Naive thymus-derived CD4-positive, alpha-beta T cell (primary cell): Measurements from ENCODE around the gene PALLD. TPM values are rescaled to one million over a fixed set of nuclear protein-coding genes. Genes with fewer than 3 reads are reported as not detected.

Experiments
- ATAC-seq: fragments of 150-1000 bp; cut with Tn5 transposase; 2 replicates; pipeline ENCODE4 v1.10.0; 2021; ENCODE audit warnings: mild to moderate bottlenecking, moderate library complexity
- CTCF ChIA-PET: fragments of 350-600 bp; sonication (Branson Sonifier 250); formaldehyde crosslinking; loops from one replicate; lab custom pipeline; 2021; ENCODE audit warnings: antibody characterized with exemption; lab: Charles Lee
- POLR2A ChIA-PET: fragments of 350-600 bp; sonication (Branson Sonifier 250); formaldehyde crosslinking; loops from one replicate; lab custom pipeline; 2021; ENCODE audit warnings: antibody characterized with exemption, inconsistent platforms; lab: Charles Lee
- DNase-seq, 9 donors: peaks; one replicate each; pipeline versions ENCODE4 v3.0.0 to v3.0.0-alpha.2; 2020 to 2022; ENCODE audit warnings: mixed read lengths in 1 of 9
- H3K27ac ChIP-seq: one replicate; pipeline ENCODE4 v1.7.0; 2013; ENCODE audit warnings: mild to moderate bottlenecking, low read depth, low read length, moderate library complexity
- H3K27me3 ChIP-seq, 2 donors: one replicate each; pipeline ENCODE4 v1.7.0; 2013; ENCODE audit warnings: low read length in 2 of 2, mild to moderate bottlenecking in 2 of 2, moderate library complexity in 2 of 2; ENCODE audit not compliant: control insufficient read depth in 2 of 2, insufficient read depth in 2 of 2
- H3K36me3 ChIP-seq, 3 experiments: 1 replicate in 2 of 3; 2 replicates in 1 of 3; pipeline ENCODE4 v1.7.0; 2013; ENCODE audit warnings: low read length in 3 of 3, mild to moderate bottlenecking in 3 of 3, moderate library complexity in 1 of 3; ENCODE audit not compliant: insufficient read depth in 3 of 3, control insufficient read depth in 2 of 3
- H3K4me1 ChIP-seq, 2 donors: one replicate each; pipeline ENCODE4 v1.7.0; 2013; ENCODE audit warnings: low read length in 2 of 2, mild to moderate bottlenecking in 2 of 2, moderate library complexity in 1 of 2; ENCODE audit not compliant: control insufficient read depth in 2 of 2, insufficient read depth in 2 of 2
- H3K4me3 ChIP-seq: 2 replicates; pipeline ENCODE4 v1.7.0; 2013; ENCODE audit warnings: mild to moderate bottlenecking, low read length
- H3K9me3 ChIP-seq, 3 experiments: 1 replicate in 2 of 3; 2 replicates in 1 of 3; pipeline ENCODE4 v1.7.0; 2013; ENCODE audit warnings: low read length in 3 of 3; ENCODE audit not compliant: control insufficient read depth in 2 of 3
- H3K27ac Mint-ChIP-seq, 9 donors: one replicate each; pipeline ENCODE4 v1.8.0; 2020 to 2022; ENCODE audit warnings: mixed read lengths in 9 of 9, mild to moderate bottlenecking in 8 of 9, moderate library complexity in 5 of 9, inconsistent platforms in 2 of 9
- H3K27me3 Mint-ChIP-seq, 5 donors: one replicate each; pipeline ENCODE4 v1.8.0; 2021 to 2022; ENCODE audit warnings: mixed read lengths in 5 of 5, mild to moderate bottlenecking in 1 of 5
- H3K36me3 Mint-ChIP-seq, 5 donors: one replicate each; pipeline ENCODE4 v1.8.0; 2020 to 2022; ENCODE audit warnings: mixed read lengths in 5 of 5, mild to moderate bottlenecking in 3 of 5, inconsistent platforms in 1 of 5
- H3K4me1 Mint-ChIP-seq, 7 donors: one replicate each; pipeline ENCODE4 v1.8.0; 2020 to 2022; ENCODE audit warnings: mixed read lengths in 7 of 7, mild to moderate bottlenecking in 3 of 7, inconsistent platforms in 1 of 7
- H3K4me3 Mint-ChIP-seq, 10 donors: one replicate each; pipeline ENCODE4 v1.8.0; 2020 to 2022; ENCODE audit warnings: mild to moderate bottlenecking in 10 of 10, mixed read lengths in 10 of 10, moderate library complexity in 6 of 10, inconsistent platforms in 2 of 10
- H3K9me3 Mint-ChIP-seq, 11 donors: one replicate each; pipeline ENCODE4 v1.8.0; 2020 to 2022; ENCODE audit warnings: mixed read lengths in 11 of 11, mild to moderate bottlenecking in 4 of 11, inconsistent platforms in 1 of 11, moderate library complexity in 1 of 11
- intact Hi-C, 2 donors: fragments of 100-400 bp; cut with micrococcal nuclease; formaldehyde crosslinking; loops; one replicate each; pipeline ENCODE4 v1.15.1; 2023
- polyA plus RNA-seq, 2 donors: library from polyadenylated mRNA; unstranded; fragments of 300-500 nt; fragmentation: Illumina TruSeq; gene quantifications; one replicate each; pipeline ENCODE4 v1.2.3, GENCODE V29; 2021
- total RNA-seq, 6 experiments: library from RNA in 5 of 6; stranded (reverse) in 5 of 6; gene quantifications; 1 replicate in 5 of 6; 2 replicates in 1 of 6; pipeline ENCODE4 v1.2.3 and lab custom pipeline; 2021 to 2026

PALLD gene
- total and polyA plus RNA-seq, 7 experiments from 2014 or later, result 0.51 to 11.9 (median 0.76) TPM

- H3K4me1 ChIP-seq, result no peaks in the 10 kb centered on the region
- H3K27ac Mint-ChIP-seq, result no peak overlapping the region
- peaks cover 64 to 79% (median 73%) of the 10 kb centered on the region in 5 donors for H3K27me3 Mint-ChIP-seq
- H3K36me3 Mint-ChIP-seq, result no peaks in the 10 kb centered on the region
- ATAC-seq (peak; percentile 42), DNase-seq (no peak)
- no peak overlapping the region for H3K4me3 ChIP-seq
- peaks cover 0 to 24% (median 10%) of the 10 kb centered on the region in 7 donors for H3K4me1 Mint-ChIP-seq
- peaks cover 0 to 3% of the 10 kb centered on the region in 2 donors for H3K27me3 ChIP-seq
- CTCF ChIA-PET, result no interaction called here
- no peak overlapping the region for H3K27ac ChIP-seq
- POLR2A ChIA-PET, result no interaction called here
- H3K9me3 ChIP-seq, result no peaks in the 10 kb centered on the region
- intact Hi-C loops, result no loop called here
- no peaks in the 10 kb centered on the region for H3K36me3 ChIP-seq
- peak overlapping the region in 8 of 10 donors; percentile 29 to 61 (median 53) for H3K4me3 Mint-ChIP-seq
- H3K9me3 Mint-ChIP-seq, result peaks cover 0 to 2% (median 0%) of the 10 kb centered on the region in 11 donors
Observed at GRCh38 chr4:168631241-168632162, 134.7 kb downstream of the PALLD start.

GRCh38 chr4:168632301-168632725 is 135.5 kb downstream of the PALLD start:
- H3K4me1 Mint-ChIP-seq, result peaks cover 0 to 24% (median 10%) of the 10 kb centered on the region in 7 donors
- ChIA-PET POLR2A (no interaction called here), CTCF (no interaction called here)
- H3K27me3 Mint-ChIP-seq, result peaks cover 67 to 81% (median 75%) of the 10 kb centered on the region in 5 donors
- peaks cover 0 to 2% (median 0%) of the 10 kb centered on the region in 11 donors for H3K9me3 Mint-ChIP-seq
- peaks cover 0 to 3% of the 10 kb centered on the region in 2 donors for H3K27me3 ChIP-seq
- ATAC-seq (no peak), DNase-seq (no peak)
- H3K27ac Mint-ChIP-seq, result no peak overlapping the region
- peak overlapping the region in 6 of 10 donors; percentile 29 to 61 (median 52) for H3K4me3 Mint-ChIP-seq
- no peaks in the 10 kb centered on the region for H3K4me1 ChIP-seq
- intact Hi-C loops, result no loop called here
- H3K36me3 Mint-ChIP-seq, result no peaks in the 10 kb centered on the region
- no peaks in the 10 kb centered on the region for H3K9me3 ChIP-seq
- H3K36me3 ChIP-seq, result no peaks in the 10 kb centered on the region
- H3K27ac ChIP-seq, result no peak overlapping the region
- H3K4me3 ChIP-seq, result no peak overlapping the region

GRCh38 chr4:168633064-168633463 is 136.2 kb downstream of the PALLD start:
- peaks cover 0 to 24% (median 10%) of the 10 kb centered on the region in 7 donors for H3K4me1 Mint-ChIP-seq
- CTCF ChIA-PET, result no interaction called here

GRCh38 chr4:168633496-168633895 is 136.6 kb downstream of the PALLD start:
- H3K27ac Mint-ChIP-seq, result no peak overlapping the region
- H3K27ac ChIP-seq, result no peak overlapping the region
- CTCF ChIA-PET, result no interaction called here

More at GRCh38 chr4:168633064-168633463, 136.2 kb downstream of the PALLD start:
- no peak for ATAC-seq
- H3K4me3 ChIP-seq, result no peak overlapping the region
- Mint-ChIP-seq H3K36me3 (no peaks in the 10 kb centered on the region), H3K27ac (no peak overlapping the region), H3K4me3 (no peak overlapping the region), H3K9me3 (peaks cover 0 to 2% (median 0%) of the 10 kb centered on the region in 11 donors), H3K27me3 (peaks cover 66 to 81% (median 75%) of the 10 kb centered on the region in 5 donors)
- H3K27me3 ChIP-seq, result peaks cover 0 to 3% of the 10 kb centered on the region in 2 donors
- H3K9me3 ChIP-seq, result no peaks in the 10 kb centered on the region
- no peaks in the 10 kb centered on the region for H3K4me1 ChIP-seq
- H3K27ac ChIP-seq, result no peak overlapping the region
- no peaks in the 10 kb centered on the region for H3K36me3 ChIP-seq
- intact Hi-C loops, result no loop called here
- POLR2A ChIA-PET, result no interaction called here
- no peak for DNase-seq

DNA sequence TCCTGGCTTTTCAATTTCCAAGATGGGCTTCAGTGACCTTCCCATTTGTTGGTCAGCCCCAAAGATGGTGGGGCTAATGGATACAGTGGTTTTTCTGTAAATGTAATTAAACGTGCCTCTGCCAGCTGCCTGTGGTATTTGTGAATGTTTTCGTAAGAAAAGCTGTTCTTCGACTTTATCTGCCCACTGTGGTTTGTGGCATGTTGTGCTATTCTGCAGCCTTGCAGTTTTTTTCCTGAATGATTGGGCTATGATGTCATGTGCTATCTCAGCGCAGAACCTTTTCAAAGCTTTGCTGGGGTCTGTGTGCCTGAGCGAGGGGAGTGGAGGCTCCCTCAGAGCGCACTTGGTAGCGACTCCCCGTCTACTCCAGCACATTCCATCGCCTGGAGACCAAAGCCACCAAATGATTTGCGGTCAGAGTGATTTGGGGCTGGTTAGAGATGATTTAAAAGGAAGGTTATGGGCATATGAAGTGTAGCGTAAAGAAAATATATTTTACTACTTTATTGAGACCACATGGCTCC is 137.5 kb downstream of the PALLD start:
- no peak overlapping the region for H3K4me3 ChIP-seq

More at GRCh38 chr4:168633496-168633895, 136.6 kb downstream of the PALLD start:
- no peak for ATAC-seq
- Histone ChIP-seq H3K4me3 (no peak overlapping the region), H3K9me3 (no peaks in the 10 kb centered on the region), H3K36me3 (no peaks in the 10 kb centered on the region), H3K27me3 (peaks cover 0 to 3% of the 10 kb centered on the region in 2 donors), H3K4me1 (no peaks in the 10 kb centered on the region)
- peaks cover 0 to 24% (median 10%) of the 10 kb centered on the region in 7 donors for H3K4me1 Mint-ChIP-seq
- POLR2A ChIA-PET, result no interaction called here
- peaks cover 62 to 78% (median 72%) of the 10 kb centered on the region in 5 donors for H3K27me3 Mint-ChIP-seq
- H3K4me3 Mint-ChIP-seq, result no peak overlapping the region
- H3K36me3 Mint-ChIP-seq, result no peaks in the 10 kb centered on the region
- intact Hi-C loops, result no loop called here
- DNase-seq, result no peak
- peaks cover 0 to 2% (median 0%) of the 10 kb centered on the region in 11 donors for H3K9me3 Mint-ChIP-seq

DNA sequence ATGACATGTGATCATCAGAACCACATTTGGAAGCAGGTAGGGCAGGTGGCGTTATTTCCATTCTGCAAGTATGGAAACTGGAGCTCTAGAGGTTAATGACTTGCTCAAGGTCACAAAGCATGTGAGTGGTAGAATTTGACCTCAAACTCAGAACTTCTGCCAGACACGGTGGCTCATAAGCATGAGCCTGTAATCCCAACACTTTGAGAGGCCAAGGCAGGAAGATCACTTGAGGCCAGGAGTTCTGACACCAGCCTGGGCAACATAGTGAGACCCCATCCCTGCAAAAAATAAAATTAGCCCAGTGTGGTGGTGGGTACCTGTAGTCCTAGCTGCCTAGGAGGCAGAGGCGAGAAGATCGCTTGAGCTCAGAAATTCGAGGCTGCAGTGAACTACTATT is 139.2 kb downstream of the PALLD start:
- peaks cover 40 to 57% (median 50%) of the 10 kb centered on the region in 5 donors for H3K27me3 Mint-ChIP-seq
- ChIA-PET POLR2A (no interaction called here), CTCF (no interaction called here)
- no peak overlapping the region for H3K4me3 ChIP-seq
- DNase-seq (no peak), ATAC-seq (no peak)
- H3K9me3 ChIP-seq, result no peaks in the 10 kb centered on the region
- H3K27ac ChIP-seq, result no peak overlapping the region
- peaks cover 0 to 3% of the 10 kb centered on the region in 2 donors for H3K27me3 ChIP-seq
- H3K4me3 Mint-ChIP-seq, result no peak overlapping the region
- intact Hi-C loops, result no loop called here
- peaks cover 0 to 7% (median 0%) of the 10 kb centered on the region in 11 donors for H3K9me3 Mint-ChIP-seq
- H3K27ac Mint-ChIP-seq, result no peak overlapping the region
- peaks cover 0 to 7% (median 0%) of the 10 kb centered on the region in 5 donors for H3K36me3 Mint-ChIP-seq
- peaks cover 0 to 16% (median 9%) of the 10 kb centered on the region in 7 donors for H3K4me1 Mint-ChIP-seq
- no peaks in the 10 kb centered on the region for H3K4me1 ChIP-seq
- no peaks in the 10 kb centered on the region for H3K36me3 ChIP-seq

More for the DNA sequence above, 137.5 kb downstream of the PALLD start:
- Mint-ChIP-seq H3K27me3 (peaks cover 54 to 73% (median 64%) of the 10 kb centered on the region in 5 donors), H3K4me1 (peaks cover 0 to 24% (median 10%) of the 10 kb centered on the region in 7 donors), H3K36me3 (no peaks in the 10 kb centered on the region), H3K9me3 (peaks cover 0 to 4% (median 0%) of the 10 kb centered on the region in 11 donors), H3K4me3 (no peak overlapping the region), H3K27ac (no peak overlapping the region)
- Histone ChIP-seq H3K27me3 (peaks cover 0 to 3% of the 10 kb centered on the region in 2 donors), H3K27ac (no peak overlapping the region), H3K9me3 (no peaks in the 10 kb centered on the region), H3K4me1 (no peaks in the 10 kb centered on the region), H3K36me3 (no peaks in the 10 kb centered on the region)
- DNase-seq, result no peak
- CTCF ChIA-PET, result no interaction called here
- intact Hi-C loops, result no loop called here
- POLR2A ChIA-PET, result no interaction called here
- peak; percentile 54 for ATAC-seq
